WI38 (cell line): ENCODE data around the gene C10orf90.

Source experiments
- H3K4me3 ChIP-seq: 2 replicates; pipeline ENCODE4 v1.5.1; 2011; ENCODE audit warnings: low read depth, mild to moderate bottlenecking, control low read depth, low read length
- CTCF ChIP-seq: IDR thresholded peaks from 2 replicates; pipeline ENCODE4 v1.5.1; 2012; ENCODE audit warnings: low read depth, mild to moderate bottlenecking, control low read depth, low read length

Gene C10orf90

DNA sequence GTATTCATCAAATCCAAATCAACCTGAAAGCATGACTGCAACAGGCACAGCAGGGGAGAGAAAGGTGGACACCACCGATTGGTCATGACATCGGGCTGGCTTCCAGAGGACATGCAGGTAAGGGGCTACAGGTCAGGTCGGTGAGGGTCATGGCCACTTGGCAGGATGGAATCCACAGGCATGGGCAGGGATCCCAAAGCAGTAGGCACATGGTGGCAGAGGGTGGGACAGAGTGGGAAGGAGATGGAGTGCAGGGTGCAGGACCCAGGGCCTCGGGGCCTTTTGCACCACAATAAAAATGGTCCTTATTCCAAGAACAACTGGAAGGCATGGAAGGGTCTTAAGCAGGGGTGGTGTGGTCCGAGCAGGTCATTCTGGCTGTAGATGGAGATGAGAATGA is 33.0 kb downstream of the C10orf90 start:
- no peak for TF ChIP-seq CTCF
- no peak overlapping the region for H3K4me3 ChIP-seq

DNA sequence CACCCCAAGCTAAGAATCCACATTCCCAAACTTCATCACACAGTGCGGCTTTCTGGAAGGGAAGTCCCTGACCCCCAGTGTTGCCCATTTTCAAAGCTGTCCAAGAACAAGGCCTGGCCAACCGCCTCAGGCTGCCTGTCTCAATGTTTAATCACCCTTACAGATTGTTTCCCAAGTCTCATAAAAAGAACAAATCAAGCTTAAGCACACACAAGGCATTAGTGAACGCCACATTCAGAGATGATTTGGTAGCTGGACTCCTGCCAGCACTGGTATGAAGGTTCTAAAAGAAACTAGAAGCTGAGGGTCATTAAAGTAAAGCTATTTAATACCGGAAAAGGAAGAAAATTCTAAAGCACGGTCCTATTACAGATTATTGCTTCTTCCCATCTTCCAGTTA is 35.6 kb downstream of the C10orf90 start:
- no peak overlapping the region for H3K4me3 ChIP-seq

DNA sequence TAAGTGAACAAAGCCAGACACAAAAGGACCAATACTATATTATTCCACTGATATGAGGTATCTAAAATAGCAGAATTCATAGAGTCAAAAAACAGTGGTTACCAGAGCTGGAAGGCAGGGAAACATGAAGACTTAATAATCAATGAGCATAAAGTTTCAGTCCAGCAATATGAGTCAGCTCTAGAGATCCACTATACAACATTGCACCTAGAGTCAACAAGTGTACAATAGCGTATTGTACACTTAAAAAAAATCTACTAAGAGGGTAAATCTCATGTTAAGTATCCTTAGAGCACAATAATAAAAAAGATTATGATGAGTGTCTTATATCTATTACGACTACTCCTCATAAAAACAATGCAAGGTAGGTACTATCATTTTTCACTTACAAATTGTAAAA is 36.1 kb downstream of the C10orf90 start:
- no peak overlapping the region for H3K4me3 ChIP-seq
- TF ChIP-seq CTCF: no peak

More for the DNA sequence above, 35.6 kb downstream of the C10orf90 start:
- no peak for TF ChIP-seq CTCF

DNA sequence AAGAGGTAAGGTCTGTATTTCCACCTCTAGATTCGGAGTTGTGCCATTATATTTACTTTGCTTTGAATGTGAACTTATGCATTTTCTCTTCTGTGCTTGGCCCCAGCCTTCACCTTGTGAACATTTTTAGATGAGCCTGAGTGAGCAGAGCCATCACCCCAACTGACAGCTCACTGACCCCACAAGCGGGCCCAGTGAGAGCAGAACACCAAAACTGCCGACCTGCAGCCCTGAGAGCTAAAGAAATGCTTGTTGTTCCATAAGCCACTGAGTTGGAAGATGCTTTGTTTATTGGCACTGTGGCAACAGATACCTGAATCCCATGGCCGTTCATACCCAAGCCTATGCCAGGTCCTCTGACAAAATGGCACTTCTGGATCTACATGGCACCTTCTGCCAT is 37.8 kb downstream of the C10orf90 start:
- no peak overlapping the region for H3K4me3 ChIP-seq
- no peak for TF ChIP-seq CTCF

DNA sequence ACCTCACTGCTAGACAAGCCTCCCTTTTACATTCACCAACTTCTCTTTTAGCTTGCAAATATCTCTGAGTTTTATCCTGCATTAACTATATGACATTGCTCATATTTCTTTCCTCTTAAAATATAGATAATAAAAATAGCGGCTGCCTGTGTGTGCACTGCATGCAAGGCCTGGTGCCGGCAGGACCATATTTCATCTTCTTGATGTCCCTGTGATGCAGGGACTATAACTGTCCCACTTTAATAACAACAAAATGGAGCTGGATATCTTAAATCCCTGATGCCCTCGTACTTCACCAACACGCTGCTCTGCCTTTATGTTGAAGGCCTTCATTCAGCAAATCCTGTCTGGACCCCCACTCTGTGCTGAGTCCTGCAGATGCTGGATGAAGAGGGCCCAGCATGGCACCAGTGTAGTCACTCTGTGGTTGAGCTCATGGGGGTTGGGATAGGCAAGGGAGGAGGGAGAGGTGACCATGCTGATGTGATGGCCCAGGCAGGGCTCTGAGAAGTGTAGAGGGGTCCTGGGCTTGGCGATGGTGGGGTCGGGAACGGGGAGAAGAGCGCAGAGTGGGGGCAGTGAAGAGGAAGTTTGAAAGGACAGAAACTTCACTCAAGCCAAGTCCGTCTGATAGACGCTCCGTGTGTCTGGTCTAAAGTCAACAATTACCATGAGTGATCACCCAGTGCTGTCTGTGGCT is 40.4 kb downstream of the C10orf90 start:
- no peak for TF ChIP-seq CTCF
- no peak overlapping the region for H3K4me3 ChIP-seq

DNA sequence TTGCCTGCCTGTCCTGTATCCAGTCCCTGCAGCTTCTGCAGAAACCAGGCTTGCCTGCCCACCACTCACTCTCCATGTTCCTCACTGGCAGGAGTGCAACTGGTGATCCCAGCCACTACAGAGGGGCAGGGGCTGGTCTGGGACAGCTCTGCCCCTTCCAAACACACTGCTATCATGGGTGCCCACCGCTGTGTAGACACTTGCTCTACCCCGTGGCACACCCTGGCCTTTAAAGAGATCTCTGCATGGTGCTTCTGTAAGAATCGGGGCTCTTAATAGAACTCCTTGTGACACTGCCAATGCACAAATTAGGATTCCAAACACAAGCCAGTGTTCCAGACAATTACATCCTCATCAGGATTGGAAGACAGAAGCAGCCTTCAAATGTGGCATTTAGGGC is 41.7 kb downstream of the C10orf90 start:
- no peak overlapping the region for H3K4me3 ChIP-seq
- TF ChIP-seq CTCF: no peak

- no peak for TF ChIP-seq CTCF
- no peak overlapping the region for H3K4me3 ChIP-seq
These were observed 48.6 kb downstream of the C10orf90 start for GRCh38 chr10:126621846-126622245.
